ENCODE measurements around the gene RBMS3. TPM values are rescaled to one million over a fixed set of nuclear protein-coding genes. Genes with fewer than 3 reads are reported as not detected.

The RBMS3 gene
- total and polyA plus RNA-seq, 2 of the 8 experiments (the other 6 are each of a cell fraction or from before 2014, with no cell fraction given): 3.7 to 6.9 TPM

GRCh38 chr3:30003741-30004140, 722.9 kb downstream of the RBMS3 start:
- H3K79me1 ChIP-seq (ENCODE audit: low read depth, low read length): no peaks in the 10 kb centered on the region
- no peaks in the 10 kb centered on the region for H3K79me2 ChIP-seq (ENCODE audit: control insufficient read depth in 1 of 2, insufficient read depth in 2 of 2, low read length in 2 of 2)
- no peaks in the 10 kb centered on the region for H4K20me1 ChIP-seq (replicated peaks in 1 of 2; ENCODE audit: control insufficient read depth in 1 of 2, insufficient read depth in 2 of 2, low read length in 2 of 2)
- no peak overlapping the region for H3K4me2 ChIP-seq (ENCODE audit: insufficient read depth in 1 of 2, low read depth in 2 of 2, low read length in 2 of 2)
- no peak overlapping the region for H3K27ac ChIP-seq (ENCODE audit: low read depth, low read length)
- no peak overlapping the region for H2BK15ac ChIP-seq (ENCODE audit: low read length)
- no peaks in the 10 kb centered on the region for H3K9me3 ChIP-seq (ENCODE audit: insufficient read depth in 2 of 2, low read depth in 1 of 2, low read length in 1 of 2)
- no peak for FAIRE-seq
- H2BK120ac ChIP-seq (replicated peaks; ENCODE audit: low read depth, low read length): no peak overlapping the region
- H3K27me3 ChIP-seq (replicated peaks in 1 of 4; ENCODE audit: control insufficient read depth in 3 of 4, extremely low read depth in 1 of 4, insufficient read depth in 3 of 4, low read length in 3 of 4): no peaks in the 10 kb centered on the region
- no peak overlapping the region for H3K56ac ChIP-seq (replicated peaks; ENCODE audit: insufficient read length, low read depth, low read length)
- no peak overlapping the region for H3K9ac ChIP-seq (replicated peaks in 1 of 4; ENCODE audit: extremely low read depth in 1 of 4, low read depth in 3 of 4, low read length in 3 of 4)
- no peak overlapping the region for H3K4me3 ChIP-seq (ENCODE audit: extremely low read depth in 1 of 4, insufficient read depth in 2 of 4, low read depth in 3 of 4, low read length in 4 of 4)
- ChIA-PET POLR2A (ENCODE audit: partially characterized antibody) (no interaction called here), CTCF (ENCODE audit: partially characterized antibody) (interaction anchor here (1.2 to 2.9 kb wide), 2 partner anchors 8 to 39 kb away, joined by 3 to 19 read pairs; no protein-coding TSS in a partner anchor)
- no peak overlapping the region for H4K91ac ChIP-seq (replicated peaks; ENCODE audit: insufficient read length, low read length)
- H2BK5ac ChIP-seq (ENCODE audit: low read depth, low read length): no peak overlapping the region
- H2BK20ac ChIP-seq (ENCODE audit: low read length): no peak overlapping the region
- no peak overlapping the region for H2BK12ac ChIP-seq (ENCODE audit: low read depth, low read length)
- H3K23me2 ChIP-seq (ENCODE audit: low read depth, low read length): no peaks in the 10 kb centered on the region
- H3K18ac ChIP-seq (ENCODE audit: extremely low read depth, low read length): no peak overlapping the region
- 77% methylated on average over 1 of the region's 1 CpG; no CpG with 5 or more reads in 1 of the 2 experiments for WGBS, 2 experiments (ENCODE audit: extremely low coverage in 1 of 2, insufficient coverage in 1 of 2, insufficient read length in 1 of 2, insufficient replicate concordance in 2 of 2, low coverage in 1 of 2, low lambda C conversion rate in 2 of 2, missing lambda C conversion rate in 1 of 2)
- no peak overlapping the region for H4K8ac ChIP-seq (ENCODE audit: extremely low read depth, insufficient read depth, low read length)
- H3K4me1 ChIP-seq (replicated peaks in 1 of 4; ENCODE audit: control insufficient read depth in 3 of 4, insufficient read depth in 4 of 4, low read length in 3 of 4): no peaks in the 10 kb centered on the region; a peak in 1 of 7 replicates
- H2AFZ ChIP-seq (ENCODE audit: low read length): no peak overlapping the region
- H3K36me3 ChIP-seq (ENCODE audit: control insufficient read depth in 2 of 4, insufficient read depth in 4 of 4, low read length in 3 of 4): no peaks in the 10 kb centered on the region
- H2AK5ac ChIP-seq (ENCODE audit: low read depth, low read length): no peak overlapping the region
- no peak overlapping the region for H3K4ac ChIP-seq (replicated peaks; ENCODE audit: insufficient read length, low read depth, low read length)
- TF ChIP-seq MAFK (IDR thresholded peaks at IDR 0.05; ENCODE audit: low read depth, low read length) (no peak), PHF8 (conservative IDR thresholded peaks at IDR 0.05; ENCODE audit: low read depth, low read length) (no peak), SP2 (IDR thresholded peaks at IDR 0.05; ENCODE audit: low read length) (no peak), POLR2A (IDR thresholded peaks at IDR 0.05; ENCODE audit: control extremely low read depth in 1 of 2, low read depth in 2 of 2, low read length in 2 of 2) (no peak), ATF2 (IDR thresholded peaks at IDR 0.05; ENCODE audit: low read length) (no peak), JUN (IDR thresholded peaks at IDR 0.05; ENCODE audit: low read depth, low read length) (no peak), HDAC6 (IDR thresholded peaks at IDR 0.05; ENCODE audit: low read depth, low read length) (no peak), RBBP5 (IDR thresholded peaks at IDR 0.05; ENCODE audit: borderline replicate concordance, low read depth, low read length) (no peak)
- no peak overlapping the region for H3K23ac ChIP-seq (ENCODE audit: insufficient read length)
- H4K5ac ChIP-seq (ENCODE audit: insufficient read length, low read depth, low read length): no peak overlapping the region
- no peak for DNase-seq (ENCODE audit: low read depth in 1 of 2, low spot score in 2 of 2)
- H3K14ac ChIP-seq (ENCODE audit: insufficient read length): no peak overlapping the region
